ENCODE results near the gene LENEP.

The LENEP gene, protein sequence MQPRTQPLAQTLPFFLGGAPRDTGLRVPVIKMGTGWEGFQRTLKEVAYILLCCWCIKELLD

DNA sequence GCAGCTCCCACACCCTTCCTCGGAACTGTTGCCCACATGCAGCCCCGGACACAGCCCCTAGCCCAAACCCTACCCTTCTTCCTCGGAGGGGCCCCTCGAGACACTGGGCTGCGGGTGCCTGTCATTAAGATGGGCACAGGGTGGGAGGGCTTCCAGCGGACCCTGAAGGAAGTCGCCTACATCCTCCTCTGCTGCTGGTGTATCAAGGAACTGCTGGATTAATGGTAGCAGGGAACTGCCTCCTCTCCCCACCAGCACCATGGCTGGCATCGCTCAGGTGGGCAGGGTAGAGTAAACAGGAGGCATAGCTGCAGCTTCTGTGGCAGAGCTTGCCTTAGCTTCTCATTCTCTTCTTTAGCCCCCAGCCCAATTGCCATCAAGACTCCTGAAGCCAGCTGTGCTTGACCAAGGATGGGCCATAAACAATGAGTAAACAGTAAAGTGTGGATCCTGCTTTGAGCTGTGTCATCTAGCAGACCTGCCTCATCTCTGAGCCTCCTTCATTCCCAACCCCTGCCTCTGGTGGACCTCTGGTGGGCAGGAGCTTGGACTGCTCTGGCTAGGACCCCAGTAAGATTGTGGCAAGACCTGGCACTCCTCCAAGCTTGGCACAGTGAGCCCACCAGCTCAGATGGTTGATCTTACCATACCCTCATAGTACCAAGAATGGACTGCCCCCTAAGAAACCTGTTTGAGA lies at the start of gene LENEP:
Gene LENEP, plus strand, starts transcription at position 15 of the 697 bp plus-strand sequence. Its CDS starts 22 bp downstream, at position 37.
- DNase-seq, result no peak

DNA sequence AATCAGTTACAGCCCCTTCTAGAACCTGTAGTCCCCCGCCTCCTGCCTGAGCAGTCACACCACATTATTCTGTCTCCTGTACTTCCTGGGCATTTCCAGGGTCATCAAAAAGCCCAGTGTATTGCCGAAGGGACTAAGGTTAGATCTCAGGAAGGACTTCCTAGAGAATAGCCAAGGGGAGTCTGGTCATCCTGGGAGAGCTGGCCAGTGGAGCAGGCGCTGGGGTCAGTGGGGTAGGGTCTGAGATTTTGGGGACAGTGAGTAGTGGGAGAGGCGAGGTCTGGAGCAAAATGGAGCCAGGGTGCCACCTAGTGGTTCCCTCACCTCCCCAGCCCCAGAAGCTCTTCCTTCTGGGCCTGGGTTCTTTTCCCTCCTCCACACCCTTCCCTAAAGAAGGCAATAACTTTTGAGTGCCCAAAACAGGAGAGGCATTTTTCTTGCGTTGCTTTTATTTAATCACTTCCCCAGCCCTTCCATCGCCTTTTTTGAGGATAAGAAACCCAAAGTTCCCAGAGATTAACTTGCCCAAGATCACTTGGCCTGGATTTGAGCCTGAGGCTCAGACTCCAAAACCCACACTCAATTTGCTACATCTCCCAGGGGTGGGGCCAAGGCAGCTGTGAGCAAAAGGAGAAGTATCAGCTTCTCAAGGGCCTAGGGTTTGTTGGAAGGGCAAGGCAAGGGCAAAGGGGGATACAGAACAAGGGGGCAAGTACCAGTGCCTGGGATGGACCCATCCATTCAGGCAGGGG lies 49.6 kb upstream of the LENEP start:
- peak; percentile 56 for DNase-seq

DNA sequence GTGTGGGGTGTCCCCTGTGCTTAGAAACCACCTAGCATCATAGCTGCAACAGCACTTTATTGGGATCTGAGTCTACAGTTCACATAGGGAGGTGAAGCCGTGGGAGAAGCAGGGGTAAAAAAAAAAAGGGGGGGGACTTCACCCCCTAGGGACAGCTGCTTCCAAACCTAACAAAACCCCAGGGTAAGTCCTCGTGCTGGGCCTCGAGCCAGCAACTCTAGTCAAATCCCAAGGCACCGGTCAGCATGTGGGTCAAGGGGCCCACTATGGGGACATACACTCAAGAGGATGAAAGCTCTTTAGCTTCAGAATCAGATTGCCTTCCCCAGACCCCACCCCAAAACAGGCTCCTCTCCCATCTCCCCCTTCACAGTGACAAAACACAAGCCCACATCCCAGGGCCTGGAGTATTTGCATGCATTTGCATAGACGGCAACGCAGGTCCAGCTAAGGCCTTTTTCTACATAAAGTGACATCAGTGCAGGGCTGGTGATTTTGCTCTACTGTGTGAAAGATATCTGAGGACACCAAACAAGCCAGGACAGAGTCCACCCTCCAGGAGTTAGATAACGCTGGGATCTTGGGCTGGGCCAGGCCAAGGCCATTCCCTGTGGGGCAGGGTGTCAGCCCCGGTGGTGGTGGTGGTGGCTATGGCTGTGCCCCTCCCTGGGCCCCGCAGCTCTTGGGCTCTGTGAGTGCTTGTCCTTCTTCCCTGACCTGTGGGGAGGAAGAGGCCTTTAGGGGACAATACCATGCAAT lies 48.8 kb upstream of the LENEP start:
- no peak for DNase-seq

DNA sequence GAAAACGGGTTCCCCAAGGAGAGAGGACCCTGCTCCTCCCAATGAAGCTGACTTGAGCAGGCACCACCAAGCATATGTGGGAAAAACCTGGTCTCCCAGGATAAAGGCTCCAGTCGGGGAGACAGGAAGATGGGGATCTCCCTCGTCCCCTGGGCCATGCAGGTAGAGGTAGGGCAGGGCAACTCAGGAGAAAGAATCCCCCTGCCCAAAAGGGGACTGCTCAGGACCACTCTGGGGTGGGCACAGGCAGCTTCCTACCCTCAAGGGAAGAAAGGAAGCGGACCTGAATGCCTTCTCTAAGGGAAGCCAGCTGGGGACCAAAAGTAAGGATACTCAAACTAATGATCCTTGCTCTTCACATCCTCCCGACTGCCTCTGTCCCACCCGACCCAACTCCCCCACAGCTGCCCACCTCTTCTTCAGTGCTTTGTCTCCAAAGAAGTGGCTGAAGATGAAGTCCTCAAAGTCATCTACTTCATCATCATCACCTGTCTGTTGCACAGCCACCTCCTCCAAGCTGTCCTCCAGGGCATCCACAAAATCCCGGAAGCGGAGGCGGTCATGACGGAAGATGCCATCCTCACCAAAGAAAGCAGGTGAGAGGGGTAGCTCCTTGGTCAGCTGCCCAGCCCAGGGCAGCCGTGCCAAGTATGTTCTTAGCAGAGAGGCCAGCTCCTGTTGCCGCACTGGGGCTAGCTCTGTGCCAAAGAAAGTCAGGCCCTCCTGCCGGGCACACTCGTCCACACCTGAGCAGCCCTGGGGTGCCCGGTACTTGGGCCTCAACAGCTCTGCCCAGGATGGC lies 48.0 kb upstream of the LENEP start:
- no peak for DNase-seq

DNA sequence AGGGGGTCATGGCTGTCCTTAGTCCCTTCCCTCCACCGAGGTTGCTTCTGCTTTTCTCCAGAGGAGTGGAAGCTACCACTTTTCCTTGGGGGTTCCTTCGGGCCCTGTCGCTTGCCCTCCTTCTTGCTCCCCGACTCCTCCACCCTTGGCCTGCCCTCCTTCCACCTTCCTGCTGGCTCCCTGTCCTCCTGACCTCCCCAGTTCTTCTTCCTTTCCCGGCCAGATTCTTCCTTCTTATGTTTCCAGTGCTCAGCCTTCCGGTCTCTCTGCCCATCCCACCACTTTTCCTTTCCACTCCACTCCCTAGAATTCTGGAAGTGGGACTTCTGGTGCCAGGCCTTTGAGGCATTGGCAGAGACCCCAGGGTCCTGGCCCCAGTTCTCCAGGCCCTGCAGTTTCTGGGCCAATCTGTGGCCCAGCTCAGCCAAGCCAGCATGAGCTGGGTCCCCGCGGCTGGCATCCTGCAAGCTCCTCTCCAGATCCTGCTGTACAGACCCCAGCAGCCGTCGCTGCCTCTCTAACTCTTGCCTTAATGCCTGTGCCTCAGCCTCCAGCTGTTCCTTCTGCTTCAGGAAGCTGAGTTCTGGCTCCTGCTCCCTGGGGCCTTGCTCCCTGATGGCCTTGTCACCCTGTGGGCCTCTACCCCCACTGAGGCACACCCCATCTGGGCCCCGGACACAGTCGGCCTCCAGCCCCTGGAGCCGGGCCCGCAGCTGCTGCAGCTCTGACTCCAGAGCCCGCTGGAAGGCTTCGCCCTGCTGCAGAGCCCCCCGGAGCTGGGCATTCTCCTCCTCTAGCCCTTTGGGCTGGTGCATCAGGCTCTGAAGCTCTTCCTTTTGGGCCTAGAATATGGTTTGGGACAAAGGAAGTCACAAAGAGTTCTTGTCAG lies 47.2 kb upstream of the LENEP start:
- DNase-seq, result no peak

DNA sequence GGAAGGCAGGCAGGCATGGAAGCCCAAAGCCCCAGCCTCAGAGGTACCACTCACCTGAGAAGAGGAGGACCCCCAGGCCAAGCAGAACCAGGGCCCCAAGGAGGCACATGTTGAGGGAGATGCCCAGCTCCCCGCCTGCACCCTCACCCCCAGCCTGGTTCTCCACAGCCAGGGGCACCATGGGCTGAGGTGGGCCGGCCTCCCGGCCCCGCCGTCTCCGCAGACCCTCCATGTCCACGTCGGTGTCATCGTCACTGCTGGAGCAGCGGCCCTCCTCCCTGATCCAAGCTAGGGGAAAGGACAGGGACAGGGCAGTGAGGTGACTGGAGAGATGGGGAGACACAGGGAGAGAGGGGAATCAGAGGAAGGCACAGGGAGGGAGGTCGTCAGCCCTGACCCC lies 45.3 kb upstream of the LENEP start:
- DNase-seq, result no peak

DNA sequence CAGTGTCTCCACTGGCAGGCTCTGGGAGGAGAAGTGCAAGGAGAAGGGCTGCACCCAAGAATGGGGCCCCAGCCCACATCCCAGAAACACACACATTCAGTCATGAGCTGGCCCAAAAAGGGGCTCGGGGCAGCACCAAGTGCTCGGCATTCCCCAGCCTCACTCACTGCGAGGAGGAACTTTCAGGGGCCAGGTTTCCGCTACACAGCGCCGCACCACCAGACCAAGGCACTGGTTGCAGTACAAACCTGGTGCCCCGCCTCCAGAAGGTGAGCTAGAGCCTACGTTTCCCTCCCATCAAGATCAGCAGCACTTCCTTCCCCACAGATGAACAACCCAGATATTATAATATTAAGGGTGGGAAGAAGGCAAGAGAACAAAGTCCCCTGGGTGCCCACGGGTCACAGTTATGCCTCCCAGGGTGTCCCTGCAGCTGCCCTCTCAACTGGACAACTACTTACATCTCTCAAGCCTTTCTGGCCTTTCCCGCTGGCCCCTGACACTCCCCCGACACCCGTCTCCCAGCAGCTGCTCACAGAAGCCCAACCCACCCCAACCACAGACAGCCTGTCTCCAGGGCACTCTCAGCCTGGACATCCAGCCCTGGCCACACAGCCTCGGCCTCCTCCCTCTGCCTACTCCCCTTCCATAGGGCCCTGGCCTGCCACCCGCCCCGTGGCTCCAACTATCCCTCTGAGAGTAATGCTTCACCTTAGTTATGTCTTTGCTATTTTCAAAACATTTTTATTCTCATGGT lies 41.3 kb upstream of the LENEP start:
- DNase-seq, result peak; percentile 70

DNA sequence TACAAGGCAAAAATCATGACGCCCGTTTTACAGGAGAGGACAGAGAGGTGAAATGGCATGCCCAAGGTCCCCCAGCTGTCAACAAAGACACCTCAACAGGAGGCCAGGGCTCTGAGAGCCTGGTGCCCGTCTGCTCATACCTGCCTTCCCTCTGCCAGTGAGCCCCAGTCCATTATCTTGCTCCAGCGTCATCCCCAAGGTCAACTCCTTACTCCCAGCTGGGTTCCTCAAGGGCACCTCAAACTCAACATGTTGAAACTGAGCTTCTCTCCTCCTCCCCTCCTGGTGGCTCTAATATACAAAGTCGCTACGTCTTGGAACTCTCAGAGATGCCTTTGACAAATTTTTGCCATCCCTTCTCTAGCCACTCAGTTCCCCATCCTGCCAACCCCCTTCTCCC lies 40.7 kb upstream of the LENEP start:
- no peak for DNase-seq

DNA sequence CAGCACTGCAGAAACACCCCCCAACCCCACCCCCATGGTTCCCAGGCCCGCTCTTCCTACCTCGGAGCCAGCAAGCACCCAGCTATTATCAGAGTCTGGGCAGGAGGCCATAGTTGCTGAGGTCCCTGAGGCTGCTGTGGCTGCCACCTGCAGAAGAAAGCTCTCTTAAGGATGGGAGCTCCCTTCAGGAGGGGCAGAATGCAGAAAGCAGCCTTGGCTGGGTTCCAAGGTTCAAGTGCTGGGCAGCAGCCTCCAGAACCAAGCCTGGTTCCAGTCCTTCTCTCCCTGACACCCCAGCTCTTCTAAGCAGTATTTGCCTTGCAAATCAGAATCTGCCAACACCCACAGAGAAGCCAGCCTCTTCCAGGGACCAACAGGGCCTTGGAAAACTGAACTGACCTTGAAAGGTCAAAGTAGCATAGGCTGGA lies 39.8 kb upstream of the LENEP start:
- no peak for DNase-seq

DNA sequence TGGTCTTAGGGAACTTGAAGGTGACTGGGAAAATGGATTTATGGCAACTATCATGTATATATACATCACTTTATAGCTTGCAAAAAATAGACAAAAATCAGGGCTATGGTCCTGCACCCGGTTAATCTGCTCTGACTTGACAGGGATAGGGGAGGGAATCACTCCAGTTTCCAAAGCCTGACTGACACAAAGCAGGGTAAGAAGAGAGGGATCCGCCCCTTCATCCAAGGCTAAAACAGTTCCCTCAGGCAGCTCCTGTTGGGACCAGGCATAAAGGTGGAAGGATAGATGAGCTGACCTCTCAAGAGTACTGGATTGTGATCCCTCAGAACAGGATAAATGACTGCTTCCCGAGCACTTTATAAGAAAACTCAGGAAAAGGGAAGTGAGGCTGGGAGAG lies 38.8 kb upstream of the LENEP start:
- DNase-seq, result no peak

DNA sequence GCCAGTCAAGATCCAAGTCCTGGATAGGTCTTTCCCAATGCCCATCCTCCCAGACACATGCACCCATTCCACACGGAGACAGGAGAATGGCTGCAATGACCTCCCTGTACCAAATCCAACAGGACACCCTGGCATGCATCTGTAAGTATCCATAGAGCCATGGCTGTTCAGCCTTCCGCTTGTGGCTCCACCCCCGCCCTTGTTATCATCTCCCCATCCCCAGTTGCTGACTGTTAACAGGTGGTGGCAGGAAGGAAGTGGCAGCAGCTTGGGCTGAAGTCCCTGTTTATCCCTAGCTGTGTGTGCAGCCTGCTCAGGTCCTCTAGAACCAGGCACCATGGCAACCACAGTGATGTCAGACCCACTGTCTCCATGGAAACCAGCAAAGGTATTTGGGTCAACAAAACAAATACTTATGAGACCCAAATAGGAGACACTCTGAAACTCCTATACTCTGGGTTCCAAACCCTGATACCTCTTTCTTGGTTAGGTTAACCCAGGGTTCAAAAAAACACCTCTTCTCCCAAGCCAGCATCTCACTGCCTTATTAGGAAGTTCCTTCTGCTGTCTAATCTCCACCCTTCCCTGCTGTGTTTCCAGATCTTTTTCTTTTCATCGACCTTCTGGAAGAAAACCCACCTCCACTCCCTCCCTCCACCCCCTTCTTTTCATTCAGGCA lies 38.2 kb upstream of the LENEP start:
- peak; percentile 86 for DNase-seq

DNA sequence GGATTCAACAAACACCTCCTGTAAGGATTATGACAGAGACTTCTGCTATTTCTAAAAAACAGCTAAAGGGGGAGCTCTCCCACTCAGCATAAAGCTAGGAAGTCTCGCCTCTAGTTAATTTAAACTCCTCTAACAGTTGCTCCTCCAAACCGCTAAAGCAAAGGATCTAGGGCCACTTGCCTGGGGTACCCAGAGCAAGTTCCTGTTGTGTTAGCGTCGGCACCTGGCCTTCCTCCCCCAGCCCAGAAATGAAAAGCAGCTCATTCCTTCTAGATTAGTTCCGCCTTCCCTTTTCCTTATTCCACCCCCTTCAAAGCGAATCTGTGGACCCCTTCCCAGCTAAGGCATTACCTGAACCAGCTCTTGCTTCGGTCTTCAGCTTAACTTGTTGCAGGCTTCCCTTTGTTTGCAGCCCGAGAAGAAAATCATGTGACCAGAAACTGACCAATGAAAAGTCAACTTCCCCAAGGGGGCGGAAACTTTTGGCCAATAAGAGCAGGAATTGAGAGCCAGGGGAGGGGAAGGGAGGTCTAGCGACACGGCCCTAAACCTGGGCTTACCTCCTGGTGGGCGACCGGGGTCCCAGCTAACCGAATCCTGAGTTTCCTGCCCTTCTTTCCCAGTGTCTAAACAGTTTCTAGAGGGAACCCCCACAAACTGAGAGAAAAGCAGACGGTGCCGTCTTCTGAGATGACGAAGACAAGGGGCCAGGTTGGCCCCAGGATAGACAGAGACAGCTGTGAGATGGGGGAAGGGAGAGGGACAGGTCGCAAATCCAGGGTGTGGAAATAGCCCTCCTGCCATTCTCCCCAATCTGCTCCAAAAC lies 37.5 kb upstream of the LENEP start, which contains the start of gene PBXIP1:
Gene PBXIP1, minus strand, starts transcription at position 382 of the 826 bp plus-strand sequence. CDS start 2,378 bp downstream, outside the sequence.
- peak; percentile 83 for DNase-seq

DNA sequence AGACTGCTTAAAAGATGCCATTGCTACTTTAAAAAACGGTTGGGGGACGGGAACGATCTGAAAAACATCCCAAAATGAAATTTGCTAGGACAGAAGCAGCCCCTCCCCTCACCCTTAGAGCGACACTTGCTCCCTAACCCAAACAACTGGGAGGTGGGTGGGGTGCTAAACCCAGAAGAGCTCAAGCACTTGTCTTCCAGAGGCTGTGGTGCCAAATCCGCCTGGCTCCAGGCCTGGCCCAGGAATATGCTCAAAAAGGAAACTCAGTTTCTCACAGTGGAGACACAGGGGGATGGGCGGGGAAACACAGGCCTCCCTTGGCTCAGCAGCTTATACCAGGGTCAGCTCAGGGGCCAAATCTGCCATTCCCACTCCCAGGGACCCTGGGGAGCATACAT lies 36.8 kb upstream of the LENEP start:
- DNase-seq, result no peak

DNA sequence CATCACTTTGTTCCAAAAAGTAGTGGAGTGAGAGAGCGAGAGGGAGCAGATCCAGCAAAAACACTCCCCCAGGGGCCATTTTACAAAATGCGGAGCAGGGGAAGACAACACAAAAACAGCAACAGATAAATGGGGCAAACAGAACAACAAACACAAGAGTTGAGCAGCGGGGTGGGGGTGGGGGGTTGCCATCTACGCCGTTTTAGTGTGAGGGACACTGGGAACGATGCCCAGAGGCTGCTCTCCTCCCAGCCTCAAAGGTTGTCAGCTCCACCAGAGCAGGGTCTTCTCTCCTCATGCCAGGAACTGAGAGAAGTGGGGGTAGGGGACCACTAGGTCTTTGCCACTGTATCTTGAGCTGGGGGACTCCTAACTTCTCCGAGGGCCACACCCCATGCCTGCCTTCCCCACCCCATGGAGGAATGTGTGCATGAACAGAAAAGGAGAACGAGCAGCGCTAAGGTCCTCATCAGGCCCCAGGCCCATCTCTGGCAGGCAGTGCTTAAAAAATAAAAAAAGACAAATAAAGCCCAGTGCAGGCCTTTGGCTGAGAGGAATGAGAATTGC lies 36.2 kb upstream of the LENEP start:
- DNase-seq, result no peak

DNA sequence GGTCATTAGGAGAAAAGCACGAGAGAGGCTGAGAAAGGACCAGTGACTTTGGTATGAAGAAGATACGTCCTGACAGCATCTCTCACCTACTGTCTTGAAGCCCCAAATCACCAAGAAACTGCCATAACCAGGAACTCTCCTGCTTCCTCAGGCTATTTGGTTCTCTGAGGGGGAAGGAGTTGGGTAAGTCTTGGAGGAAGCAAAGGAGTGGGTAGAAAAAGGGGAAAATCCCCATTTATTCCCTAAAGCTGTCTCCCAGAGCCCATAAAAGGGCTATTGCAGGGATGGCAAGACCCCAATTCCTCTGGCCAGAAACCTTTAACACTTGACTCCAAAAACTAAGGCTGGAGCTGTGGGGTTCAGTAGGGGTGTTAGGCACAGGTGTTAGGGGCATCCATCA lies 35.4 kb upstream of the LENEP start:
- DNase-seq, result no peak

DNA sequence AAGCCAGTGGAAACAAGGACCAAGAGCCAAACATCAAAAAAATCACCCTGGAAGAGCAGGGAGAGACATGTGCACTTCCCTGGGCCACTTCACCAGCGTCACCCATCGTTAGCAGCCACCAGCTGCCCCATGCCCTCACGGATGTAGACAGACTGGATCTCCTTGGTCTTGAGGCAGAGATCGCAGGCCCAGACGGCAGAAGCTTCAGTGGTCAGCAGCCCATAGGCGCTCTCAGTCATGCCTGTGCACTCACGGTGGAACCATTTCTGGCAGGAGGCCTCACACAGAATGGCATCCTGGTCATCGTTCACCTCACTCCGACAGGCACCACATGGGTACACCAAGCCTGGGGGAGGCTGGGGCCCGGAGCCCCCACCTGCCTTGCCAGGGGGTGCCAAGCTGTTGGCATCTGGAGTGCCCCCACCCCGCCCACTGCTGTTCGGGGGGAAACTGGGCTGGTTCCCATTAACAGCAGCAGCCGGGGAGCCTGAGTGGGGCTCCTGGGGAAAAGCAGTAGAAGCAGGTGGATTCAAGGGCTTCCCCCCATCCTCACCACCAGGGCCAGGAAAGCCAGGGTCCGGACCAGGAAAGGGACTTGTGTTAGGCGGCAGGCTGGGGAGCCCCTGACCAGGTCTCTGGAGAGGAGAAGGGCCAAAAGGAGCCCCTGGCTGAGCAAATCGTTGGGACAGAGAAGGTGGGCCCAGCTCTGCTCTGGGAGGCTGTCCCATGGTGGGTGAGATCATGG lies 34.5 kb upstream of the LENEP start:
- no peak for DNase-seq

DNA sequence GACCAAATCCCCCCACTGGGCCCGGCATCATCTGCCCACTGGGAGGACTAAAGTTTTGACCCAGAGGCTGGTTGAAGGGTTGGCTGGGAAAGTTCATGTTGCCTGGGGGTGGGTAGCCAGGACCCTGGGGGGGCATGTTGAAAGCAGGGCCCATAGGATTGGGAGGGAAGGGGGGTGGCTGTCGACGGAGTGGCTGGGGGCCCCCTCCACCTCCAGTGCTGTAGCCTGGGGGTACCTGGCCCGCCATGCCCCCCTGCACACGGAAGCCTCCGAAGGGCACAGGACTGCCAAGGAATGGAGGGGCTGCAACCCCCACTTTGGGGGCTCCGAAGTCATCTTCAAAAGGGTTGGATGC lies 34.0 kb upstream of the LENEP start:
- DNase-seq, result no peak

DNA sequence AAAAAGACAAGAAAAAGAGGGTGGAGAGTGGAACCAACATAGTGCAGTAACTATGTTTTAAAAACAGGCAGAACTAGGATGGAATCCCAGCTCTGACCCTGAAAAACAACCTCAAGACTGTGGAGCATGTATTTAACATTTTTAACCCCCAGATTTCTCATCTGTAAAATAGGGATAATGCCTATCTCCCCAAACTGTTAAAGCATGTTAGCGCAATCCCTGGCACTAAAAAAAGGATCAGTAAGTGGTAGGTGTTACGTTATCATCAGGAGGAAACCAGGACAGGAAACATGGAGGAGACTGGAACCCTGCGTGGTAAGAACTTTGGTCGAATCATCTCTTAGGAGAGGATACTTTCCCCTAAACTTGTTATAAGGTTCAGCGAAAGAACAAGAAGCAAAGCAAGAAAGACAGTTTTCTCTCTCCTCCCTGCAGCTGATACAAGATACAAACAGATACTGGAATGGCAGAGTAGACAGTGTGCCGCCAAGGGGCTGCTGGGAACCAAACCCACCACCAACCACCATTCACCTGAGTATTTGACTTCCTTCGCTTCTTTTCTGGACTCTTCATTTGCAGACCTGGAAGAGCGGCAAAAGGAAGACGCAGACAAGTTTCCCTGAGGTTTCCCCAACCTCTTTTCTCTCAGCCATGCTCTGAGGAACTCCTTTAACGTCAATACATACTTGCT lies 32.8 kb upstream of the LENEP start:
- no peak for DNase-seq
